K562 (cell line): ENCODE measurements around the gene PLXNA2.

Experiments used
- ELK3 ChIP-seq: fragments of 450-650 bp; formaldehyde crosslinking; IDR thresholded peaks from 2 replicates; pipeline ENCODE4 v1.4.0; 2020; ENCODE audit warnings: mild to moderate bottlenecking
- EZH2 ChIP-seq: IDR thresholded peaks from 2 replicates; pipeline ENCODE4 v1.6.1; 2012; ENCODE audit warnings: low read depth, mild to moderate bottlenecking, inconsistent platforms, low read length, borderline replicate concordance
- PYGO2 ChIP-seq: fragments of 450-650 bp; IDR thresholded peaks from 2 replicates; pipeline ENCODE4 v1.6.1; 2016; ENCODE audit warnings: mild to moderate bottlenecking, missing genetic modification characterization, moderate library complexity, missing compliant biosample characterization

- TF ChIP-seq ELK3, result no peak
- no peak for TF ChIP-seq EZH2
- no peak for TF ChIP-seq PYGO2 (tag)
Measured at GRCh38 chr1:207992677-207993236, 251.4 kb downstream of the PLXNA2 start.
